DMS79 (cell line): ENCODE results near the gene TXNRD1.
"Not testable (repeated sequence)": the region's sequence is repeated elsewhere in the genome, so short reads cannot be mapped to it uniquely, and the experiment has no call there.

ENCODE experiments used
- DNase-seq: peaks from one replicate; lab custom pipeline; 2025; lab: John Stamatoyannopoulos, UW

The TXNRD1 gene

DNA sequence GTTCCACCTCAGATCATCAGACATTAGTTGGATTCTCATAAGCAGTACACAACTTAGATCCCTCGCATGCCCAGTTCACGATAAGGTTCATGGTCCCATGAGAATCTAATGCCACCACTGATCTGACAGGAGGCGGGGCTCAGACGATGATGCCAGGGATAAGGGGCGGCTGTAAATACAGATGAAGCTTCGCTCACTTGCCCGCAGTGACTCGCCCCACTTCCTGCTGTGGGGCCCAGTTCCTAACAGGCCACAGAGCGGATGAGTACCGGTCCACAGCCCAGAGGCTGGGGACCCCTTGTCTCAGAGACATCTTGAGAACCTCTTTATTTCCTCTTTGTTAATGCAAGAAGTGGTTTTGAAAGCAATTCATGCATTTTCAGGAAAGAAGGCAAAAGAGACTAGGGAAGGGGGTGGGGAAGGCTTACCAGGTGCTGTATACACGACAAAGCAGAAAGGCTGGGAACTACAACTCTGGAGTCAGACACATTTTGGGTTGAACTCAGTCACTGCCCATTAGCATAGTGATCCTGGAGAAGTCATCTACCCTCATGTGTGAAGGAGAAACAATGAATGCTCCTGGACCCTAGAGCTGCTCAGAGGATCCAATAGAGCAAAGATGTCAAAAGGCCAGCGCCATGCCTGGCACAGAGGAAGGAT, 156.6 kb downstream of the TXNRD1 start:
- DNase-seq, result no peak

DNA sequence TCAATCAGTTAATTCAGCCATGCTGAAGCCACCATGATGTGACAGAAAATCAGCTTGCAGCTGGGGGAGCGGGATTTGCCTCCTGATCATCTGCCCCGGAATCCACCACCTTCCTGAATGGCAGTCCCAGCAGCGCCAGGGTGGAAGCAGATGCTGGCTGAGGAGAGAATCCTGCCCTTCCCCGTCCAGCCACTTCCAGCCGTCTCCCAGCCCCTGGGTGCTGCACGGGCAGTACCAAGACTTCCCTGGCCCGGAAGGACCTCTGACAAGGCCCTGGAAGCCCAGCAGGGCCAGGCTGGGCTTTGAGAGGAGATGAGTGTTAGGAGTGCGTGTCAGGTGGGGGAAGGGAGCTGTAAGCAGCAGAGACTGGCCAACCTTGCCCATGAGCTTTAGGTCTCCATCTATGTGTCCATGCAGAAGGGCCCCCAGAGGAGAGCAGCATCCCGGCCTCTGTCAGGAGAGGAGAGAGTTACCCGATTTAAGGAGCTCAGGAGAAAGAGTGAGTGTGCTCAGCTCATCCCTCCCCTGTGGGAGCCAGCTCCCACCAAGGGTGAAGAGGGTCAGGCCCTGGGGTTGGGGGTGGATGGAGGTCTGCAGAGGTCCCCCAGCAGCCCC, 157.2 kb downstream of the TXNRD1 start:
- no peak for DNase-seq

DNA sequence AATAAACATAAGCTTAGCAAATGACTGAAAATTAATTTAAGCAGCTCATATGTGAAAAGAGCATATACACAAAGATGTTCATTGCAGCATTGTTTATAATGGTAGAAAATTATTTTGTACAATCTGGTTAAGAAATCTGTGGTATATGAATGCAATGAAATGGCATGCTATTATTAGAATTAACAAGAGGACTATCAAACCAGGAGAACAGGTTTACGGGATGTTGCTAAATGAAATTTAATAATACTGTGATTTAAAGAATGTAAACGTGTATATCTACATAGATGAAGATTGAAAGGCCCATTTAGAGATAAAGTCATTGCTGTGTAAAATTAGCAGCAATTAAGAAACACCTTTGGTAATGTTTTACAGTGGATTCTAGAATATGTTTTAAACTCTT, 158.5 kb downstream of the TXNRD1 start:
- DNase-seq, result no peak

DNA sequence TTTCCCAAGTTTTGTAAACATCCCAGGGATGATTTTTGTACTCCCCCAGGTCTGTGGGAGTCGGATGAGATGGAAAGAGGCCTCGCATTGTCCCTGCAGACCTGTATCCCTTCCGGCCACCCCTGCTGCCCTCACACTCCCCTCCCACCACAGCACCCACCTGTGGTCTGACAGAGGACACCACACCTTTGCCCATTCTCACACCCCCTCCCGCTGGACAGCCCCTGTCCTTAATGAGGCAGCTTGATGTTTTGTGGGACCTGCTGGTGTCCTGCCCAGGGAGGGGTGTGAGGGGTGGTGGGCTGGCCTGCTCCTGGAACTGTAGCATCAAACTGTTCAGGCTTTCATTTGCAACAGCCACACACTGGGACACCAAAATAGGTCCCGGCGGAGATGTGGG, 159.2 kb downstream of the TXNRD1 start:
- no peak for DNase-seq

DNA sequence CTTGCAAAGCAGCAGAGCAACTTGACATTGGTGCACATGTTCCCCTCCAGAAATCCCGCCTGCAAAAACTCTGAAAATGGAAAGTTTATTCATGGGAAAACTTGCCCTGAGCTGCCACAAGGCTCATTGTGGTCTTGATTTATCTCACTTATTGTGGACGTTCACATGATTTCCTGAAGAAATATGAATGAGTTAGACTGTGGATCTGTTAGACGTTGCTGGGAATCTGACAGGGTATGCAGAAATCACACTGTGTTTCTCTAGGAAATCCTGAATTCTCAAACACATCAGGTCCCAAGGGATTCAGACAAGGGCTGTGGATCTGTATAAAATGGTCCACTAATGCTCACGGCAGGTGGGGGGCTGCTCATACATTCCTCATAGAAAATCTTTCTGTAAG, 160.2 kb downstream of the TXNRD1 start:
- no peak for DNase-seq

DNA sequence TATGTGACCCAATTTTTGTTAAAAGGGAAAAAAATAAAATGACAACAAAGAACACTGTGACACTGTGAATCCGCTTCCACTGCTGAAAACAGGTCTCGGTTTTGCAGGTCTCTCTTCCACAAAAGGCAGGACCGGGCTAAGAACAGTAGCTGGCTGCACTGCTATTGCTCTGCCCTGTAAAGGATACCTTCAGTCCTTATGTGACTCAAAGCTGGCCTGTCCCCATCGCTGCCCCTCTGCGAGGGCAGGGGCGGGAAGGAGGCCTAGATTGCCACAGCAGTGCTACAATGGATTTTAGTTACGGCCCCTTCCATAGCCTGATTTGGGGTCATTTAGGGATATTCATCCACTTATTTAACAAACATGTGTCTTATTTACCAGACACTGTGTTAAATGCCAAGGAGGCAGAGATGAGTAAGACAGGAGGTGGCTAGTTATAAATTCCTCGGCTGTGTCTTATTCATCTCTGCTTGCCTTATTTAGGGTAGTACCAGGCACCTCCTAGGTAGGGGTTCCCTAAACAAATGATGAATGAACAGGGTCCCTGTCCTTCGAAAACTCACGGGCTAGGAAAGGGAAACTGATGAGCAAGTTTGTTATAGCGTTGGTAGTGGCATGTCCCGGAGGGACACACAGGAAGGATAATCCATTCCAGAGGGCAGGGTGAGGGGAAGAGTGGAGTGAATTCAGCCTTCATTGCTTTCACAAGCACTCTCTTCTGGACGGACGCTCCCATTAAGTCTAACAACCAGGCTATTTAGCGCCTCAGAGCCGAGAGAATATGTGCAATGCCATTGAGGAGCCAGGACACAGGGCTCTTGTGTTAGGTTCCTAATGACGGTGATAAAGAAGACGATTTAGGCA, 161.3 kb downstream of the TXNRD1 start:
- DNase-seq, result no peak

DNA sequence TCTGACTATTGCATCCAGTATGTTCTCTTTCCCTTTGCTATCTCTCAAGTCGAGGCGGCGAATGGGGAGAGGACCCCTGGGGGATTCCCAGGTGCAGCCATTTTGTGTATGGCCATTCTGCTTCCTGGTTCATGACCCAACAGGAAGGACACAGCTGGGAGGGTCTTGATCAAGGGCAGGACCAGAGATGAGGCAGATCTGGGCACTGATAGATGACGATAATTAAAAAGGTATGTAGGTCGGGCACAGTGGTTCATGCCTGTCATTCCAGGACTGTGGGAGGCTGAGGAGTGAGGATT, 161.9 kb downstream of the TXNRD1 start:
- DNase-seq, result no peak

DNA sequence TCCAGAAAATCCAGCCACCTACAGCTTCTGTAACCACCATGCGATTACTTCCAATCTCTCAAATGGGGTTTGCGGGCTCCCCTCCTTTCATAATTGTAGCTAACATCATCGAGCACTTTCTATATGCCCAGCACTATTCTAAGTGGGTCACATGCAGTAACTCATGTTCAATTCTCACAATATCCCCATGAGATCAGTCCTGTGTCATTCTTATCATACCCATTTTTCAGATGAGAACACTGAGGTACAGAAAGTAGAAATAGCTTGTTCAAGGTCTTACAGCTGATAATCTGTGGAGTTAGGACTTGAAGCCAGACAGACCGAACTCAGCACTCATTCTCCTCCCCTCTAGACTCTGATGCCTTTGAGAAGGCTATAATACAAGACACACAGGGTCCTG, 162.8 kb downstream of the TXNRD1 start:
- DNase-seq, result no peak

DNA sequence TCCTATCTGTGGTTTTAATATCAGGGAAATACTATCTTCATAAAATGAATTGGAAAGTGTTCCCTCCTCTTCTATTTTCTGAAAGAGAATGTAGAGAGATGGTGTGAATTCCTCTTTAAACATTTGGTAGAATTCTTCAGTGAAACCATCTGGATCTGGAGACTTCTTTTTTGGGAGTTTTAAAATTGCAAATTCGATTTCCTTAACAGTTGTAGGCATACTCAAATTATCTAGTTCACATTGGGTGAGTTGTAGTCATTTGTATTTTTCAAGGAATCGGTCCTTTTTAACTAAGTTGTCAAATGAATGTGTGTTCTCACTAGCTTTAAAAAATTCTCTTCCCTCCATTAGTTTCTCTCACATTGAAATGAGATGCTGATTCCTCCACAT, 165.8 kb downstream of the TXNRD1 start:
- no peak for DNase-seq

DNA sequence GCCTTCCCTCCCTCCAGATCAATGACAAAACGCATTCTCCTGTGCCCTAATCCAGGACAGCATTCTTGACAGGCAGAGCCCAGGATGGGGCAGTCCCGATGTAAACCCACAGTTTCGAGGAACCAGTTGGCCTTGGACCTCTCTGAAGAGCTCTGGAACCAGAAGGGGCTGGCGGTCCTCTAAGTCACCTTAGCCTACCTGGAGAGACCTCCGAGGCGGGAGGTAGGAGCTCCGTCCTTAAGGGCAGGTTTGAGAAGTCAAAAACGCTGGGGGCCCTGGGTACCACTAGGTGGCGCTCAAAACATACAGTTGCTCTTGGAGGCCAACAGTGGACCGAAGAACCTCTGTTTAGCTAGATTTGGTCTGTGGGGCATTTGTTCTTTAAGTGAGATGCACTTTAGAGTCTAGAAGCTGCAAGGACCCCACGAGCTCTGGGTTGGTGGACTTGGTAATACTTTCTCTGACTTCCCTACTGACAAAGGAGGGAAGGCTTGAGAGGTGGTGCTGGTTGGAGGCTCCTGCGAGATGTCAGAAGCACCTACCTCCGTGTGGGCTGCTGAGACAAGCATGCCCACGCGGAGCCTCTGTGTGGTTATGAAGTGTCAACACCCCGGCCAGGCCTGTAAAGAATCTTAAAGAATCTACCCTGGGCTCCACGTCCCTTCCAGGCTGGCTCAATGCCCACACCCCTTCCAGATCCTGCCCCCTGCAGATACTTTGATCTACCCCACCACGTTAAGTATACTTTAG, 166.3 kb downstream of the TXNRD1 start:
- DNase-seq, result peak; percentile 41

DNA sequence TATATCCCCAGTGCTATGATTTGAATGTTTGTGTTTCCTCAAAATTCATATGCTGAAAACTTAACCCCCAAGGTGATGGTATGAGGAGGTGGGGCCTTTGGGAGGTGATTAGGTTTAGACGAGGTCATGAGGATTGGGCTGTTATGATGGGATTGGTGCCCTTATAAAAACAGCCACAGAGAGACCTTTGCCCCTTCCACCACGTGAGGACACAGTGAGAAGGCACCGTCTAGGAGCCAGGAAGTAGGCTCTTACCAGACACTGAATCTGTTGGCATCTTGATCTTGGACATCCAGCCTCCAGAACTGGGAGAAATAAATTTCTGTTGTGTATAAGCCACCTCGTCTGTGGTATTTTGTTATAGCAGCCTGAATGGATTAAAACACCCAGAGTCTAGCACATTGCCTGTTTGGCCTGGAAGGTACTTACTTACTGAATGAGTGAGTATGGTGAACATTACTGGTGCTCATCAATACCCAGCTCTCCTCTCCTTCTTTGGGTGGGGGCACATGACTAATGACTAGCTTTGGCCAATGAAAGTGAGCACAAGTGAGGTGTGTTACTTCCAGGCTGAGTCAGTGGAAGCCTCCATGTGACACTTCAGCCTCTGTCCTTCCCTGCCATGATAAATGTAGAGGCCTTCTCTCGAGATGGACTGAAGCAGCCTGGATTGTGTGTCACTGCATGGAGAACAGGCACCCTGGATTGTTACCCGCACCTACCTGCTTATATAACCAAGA, 168.7 kb downstream of the TXNRD1 start:
- DNase-seq, result no peak

DNA sequence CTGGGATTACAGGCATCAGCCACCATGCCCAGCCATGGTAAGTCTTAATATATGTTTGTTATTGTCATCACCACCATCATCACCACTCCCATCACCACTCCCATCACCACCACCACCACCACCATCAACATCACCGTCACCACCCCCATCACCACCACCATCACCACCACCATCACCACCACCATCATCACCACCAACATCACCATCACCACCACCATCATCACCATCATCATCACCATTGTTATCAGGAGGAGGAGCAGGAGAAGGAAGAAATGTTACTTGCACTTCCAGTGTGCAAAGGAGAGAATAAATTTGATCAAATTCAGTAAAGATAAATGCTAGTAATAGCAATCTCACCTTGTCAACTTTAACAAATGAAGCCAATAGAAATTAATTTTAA, 169.9 kb downstream of the TXNRD1 start:
- no peak for DNase-seq

DNA sequence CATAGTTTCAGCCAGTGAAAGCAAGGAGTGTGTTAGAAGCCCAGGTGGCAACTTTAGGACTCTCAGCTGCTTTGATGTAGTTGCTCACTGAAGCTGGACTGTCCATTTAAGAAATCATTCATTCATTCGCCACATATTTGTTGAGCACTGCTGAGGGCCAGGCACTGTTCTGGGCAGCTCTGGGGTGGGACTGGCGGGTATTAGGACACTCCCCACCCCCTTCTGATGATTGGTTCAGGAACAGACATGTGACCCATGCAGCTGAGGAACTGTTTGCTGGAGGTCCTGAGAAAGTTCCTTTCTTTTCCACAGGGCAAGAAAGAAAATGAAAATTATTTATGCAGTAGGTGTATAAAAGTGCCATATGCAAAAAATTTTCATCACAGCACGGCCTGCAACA, 170.9 kb downstream of the TXNRD1 start:
- DNase-seq, result no peak

DNA sequence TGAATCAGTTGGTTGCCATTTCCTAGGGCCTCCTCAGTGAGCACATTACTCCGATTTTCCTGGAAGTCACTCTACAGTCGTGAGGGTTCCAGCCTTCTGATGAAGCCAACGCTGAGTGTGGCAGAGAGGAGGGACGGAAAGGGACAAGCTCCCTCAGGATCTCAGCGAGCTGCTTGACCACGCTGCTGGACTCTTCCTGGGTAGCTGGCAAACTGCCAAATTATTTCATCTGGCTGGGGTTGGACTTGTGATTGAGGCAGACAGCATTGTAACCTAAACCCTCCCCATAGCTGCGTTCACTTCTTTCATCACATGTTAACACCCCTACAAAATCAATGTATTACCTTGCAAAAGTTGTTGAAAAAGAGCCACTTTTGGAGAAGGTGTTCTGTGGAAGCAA, 171.6 kb downstream of the TXNRD1 start:
- no peak for DNase-seq

DNA sequence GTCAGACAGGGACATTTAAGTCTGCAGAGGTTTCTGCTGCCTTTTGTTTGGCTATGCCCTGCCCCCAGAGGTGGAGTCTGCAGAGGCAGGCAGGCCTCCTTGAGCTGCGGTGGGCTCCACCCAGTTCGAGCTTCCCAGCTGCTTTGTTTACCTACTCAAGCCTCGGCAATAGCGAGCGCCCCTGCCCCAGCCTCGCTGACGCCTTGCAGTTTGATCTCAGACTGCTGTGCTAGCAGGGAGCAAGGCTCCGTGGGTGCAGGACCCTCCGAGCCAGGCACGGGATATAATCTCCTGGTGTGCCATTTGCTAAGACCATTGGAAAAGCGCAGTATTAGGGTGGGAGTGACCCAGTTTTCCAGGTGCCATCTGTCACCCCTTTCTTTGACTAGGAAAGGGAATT, 178.5 kb downstream of the TXNRD1 start:
- not testable (repeated sequence) for DNase-seq
